Endothelial cell (in vitro differentiated cells): ENCODE measurements around the gene DAAM2. TPM values are rescaled to one million over a fixed set of nuclear protein-coding genes. Genes with fewer than 3 reads are reported as not detected.
A peak's percentile ranks its signal among the peaks of the same experiment; 100 is the strongest.

Experiments used
- DNase-seq: peaks from one replicate; pipeline ENCODE4 v3.0.0; 2021; ENCODE audit warnings: low spot score
- H3K27ac Mint-ChIP-seq: one replicate; pipeline ENCODE4 v1.8.0; 2021; ENCODE audit warnings: mixed read lengths, inconsistent platforms; ENCODE audit not compliant: unreplicated experiment
- H3K27me3 Mint-ChIP-seq: one replicate; pipeline ENCODE4 v1.8.0; 2021; ENCODE audit warnings: mild to moderate bottlenecking, moderate library complexity, mixed read lengths, inconsistent platforms; ENCODE audit not compliant: unreplicated experiment
- H3K36me3 Mint-ChIP-seq: one replicate; pipeline ENCODE4 v1.8.0; 2021; ENCODE audit warnings: mild to moderate bottlenecking, low read depth, mixed read lengths, inconsistent platforms; ENCODE audit not compliant: unreplicated experiment
- H3K4me1 Mint-ChIP-seq: one replicate; pipeline ENCODE4 v1.8.0; 2021; ENCODE audit warnings: mild to moderate bottlenecking, mixed read lengths, inconsistent platforms; ENCODE audit not compliant: unreplicated experiment
- H3K4me3 Mint-ChIP-seq: one replicate; pipeline ENCODE4 v1.8.0; 2021; ENCODE audit warnings: mild to moderate bottlenecking, mixed read lengths, inconsistent platforms; ENCODE audit not compliant: unreplicated experiment
- H3K9me3 Mint-ChIP-seq: one replicate; pipeline ENCODE4 v1.8.0; 2021; ENCODE audit warnings: mixed read lengths, inconsistent platforms; ENCODE audit not compliant: unreplicated experiment
- CTCF ChIP-seq: fragments of 200-600 bp; sonication (generic); IDR thresholded peaks from one replicate; pipeline ENCODE4 v1.5.0; 2021; ENCODE audit warnings: antibody characterized with exemption; ENCODE audit not compliant: unreplicated experiment
- total RNA-seq: library from RNA; stranded (reverse); fragmentation: NEBNext Ultra II Directional; extraction: Animal tissue kit (Norgen Biotek cat#: 25700); gene quantifications from one replicate; pipeline ENCODE4 v1.2.1, GENCODE V29; 2021; ENCODE audit not compliant: unreplicated experiment

Gene DAAM2
- total RNA-seq, 1 donor from 2014 or later: 3.0 TPM

GRCh38 chr6:39923861-39924260, 131.7 kb downstream of the DAAM2 start:
- Mint-ChIP-seq H3K27ac (no peak overlapping the region), H3K9me3 (no peaks in the 10 kb centered on the region), H3K4me1 (no peaks in the 10 kb centered on the region), H3K27me3 (peaks cover 6% of the 10 kb centered on the region), H3K4me3 (peak overlapping the region; percentile 42), H3K36me3 (peaks cover 30% of the 10 kb centered on the region)
- DNase-seq: no peak
- no peak for TF ChIP-seq CTCF

GRCh38 chr6:39924283-39924682, 132.1 kb downstream of the DAAM2 start:
- H3K4me3 Mint-ChIP-seq: no peak overlapping the region
- no peak for DNase-seq
- peaks cover 6% of the 10 kb centered on the region for H3K27me3 Mint-ChIP-seq
- no peaks in the 10 kb centered on the region for H3K9me3 Mint-ChIP-seq
- no peak for TF ChIP-seq CTCF
- H3K27ac Mint-ChIP-seq: no peak overlapping the region
- H3K4me1 Mint-ChIP-seq: peaks cover 4% of the 10 kb centered on the region
- H3K36me3 Mint-ChIP-seq: peaks cover 30% of the 10 kb centered on the region

GRCh38 chr6:39925191-39925930, 133.2 kb downstream of the DAAM2 start:
- H3K27me3 Mint-ChIP-seq: peaks cover 6% of the 10 kb centered on the region
- H3K9me3 Mint-ChIP-seq: no peaks in the 10 kb centered on the region
- peaks cover 30% of the 10 kb centered on the region for H3K36me3 Mint-ChIP-seq
- H3K4me1 Mint-ChIP-seq: peaks cover 12% of the 10 kb centered on the region
- TF ChIP-seq CTCF: no peak
- H3K4me3 Mint-ChIP-seq: no peak overlapping the region
- no peak for DNase-seq
- no peak overlapping the region for H3K27ac Mint-ChIP-seq

GRCh38 chr6:39925931-39926290, 133.7 kb downstream of the DAAM2 start:
- Mint-ChIP-seq H3K9me3 (no peaks in the 10 kb centered on the region), H3K36me3 (peaks cover 30% of the 10 kb centered on the region), H3K4me3 (no peak overlapping the region), H3K27me3 (peaks cover 6% of the 10 kb centered on the region), H3K4me1 (peaks cover 13% of the 10 kb centered on the region), H3K27ac (no peak overlapping the region)
- no peak for TF ChIP-seq CTCF
- DNase-seq: no peak

- DNase-seq: no peak
- Mint-ChIP-seq H3K36me3 (peaks cover 27% of the 10 kb centered on the region), H3K27me3 (peaks cover 6% of the 10 kb centered on the region), H3K4me3 (no peak overlapping the region), H3K4me1 (peaks cover 13% of the 10 kb centered on the region), H3K27ac (peak overlapping the region; percentile 19), H3K9me3 (no peaks in the 10 kb centered on the region)
- no peak for TF ChIP-seq CTCF
These were observed 134.5 kb downstream of the DAAM2 start for GRCh38 chr6:39926668-39927067.
